Astrocyte (in vitro differentiated cells and primary cell): Measurements from ENCODE around the gene YEATS4.

Experiments
- CTCF ChIP-seq: IDR thresholded peaks from 2 replicates; pipeline ENCODE4 v1.5.1; 2011; ENCODE audit warnings: low read depth, mild to moderate bottlenecking, inconsistent platforms, low read length, moderate library complexity; ENCODE audit not compliant: insufficient read depth
- EZH2 ChIP-seq: IDR thresholded peaks from 2 replicates; pipeline ENCODE4 v1.6.1; 2012; ENCODE audit warnings: mild to moderate bottlenecking, low read length, inconsistent platforms; ENCODE audit not compliant: insufficient read depth

DNA sequence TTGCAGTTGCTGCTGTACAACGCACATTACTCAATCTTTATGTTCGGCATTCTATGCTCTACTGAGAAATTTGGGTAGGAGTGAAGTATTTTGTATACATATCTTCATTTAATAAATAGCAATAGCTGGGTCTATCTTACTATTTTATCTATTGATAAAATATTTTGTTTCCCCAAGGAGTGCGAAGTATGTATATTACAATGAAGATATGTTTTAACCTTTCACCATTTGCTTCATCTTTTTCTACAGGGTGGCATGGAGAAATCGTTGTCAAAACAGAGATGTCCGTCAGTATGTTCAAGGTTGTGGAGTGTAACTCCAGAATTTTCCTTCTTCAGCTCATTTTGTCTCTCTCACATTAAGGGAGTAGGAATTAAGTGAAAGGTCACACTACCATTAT lies 6.6 kb upstream of the YEATS4 start:
- no peak for TF ChIP-seq CTCF
- TF ChIP-seq EZH2: no peak
